ENCODE measurements around the gene NEK1.
"Not testable (repeated sequence)": the region's sequence is repeated elsewhere in the genome, so short reads cannot be mapped to it uniquely, and the experiment has no call there.

NEK1 gene

DNA sequence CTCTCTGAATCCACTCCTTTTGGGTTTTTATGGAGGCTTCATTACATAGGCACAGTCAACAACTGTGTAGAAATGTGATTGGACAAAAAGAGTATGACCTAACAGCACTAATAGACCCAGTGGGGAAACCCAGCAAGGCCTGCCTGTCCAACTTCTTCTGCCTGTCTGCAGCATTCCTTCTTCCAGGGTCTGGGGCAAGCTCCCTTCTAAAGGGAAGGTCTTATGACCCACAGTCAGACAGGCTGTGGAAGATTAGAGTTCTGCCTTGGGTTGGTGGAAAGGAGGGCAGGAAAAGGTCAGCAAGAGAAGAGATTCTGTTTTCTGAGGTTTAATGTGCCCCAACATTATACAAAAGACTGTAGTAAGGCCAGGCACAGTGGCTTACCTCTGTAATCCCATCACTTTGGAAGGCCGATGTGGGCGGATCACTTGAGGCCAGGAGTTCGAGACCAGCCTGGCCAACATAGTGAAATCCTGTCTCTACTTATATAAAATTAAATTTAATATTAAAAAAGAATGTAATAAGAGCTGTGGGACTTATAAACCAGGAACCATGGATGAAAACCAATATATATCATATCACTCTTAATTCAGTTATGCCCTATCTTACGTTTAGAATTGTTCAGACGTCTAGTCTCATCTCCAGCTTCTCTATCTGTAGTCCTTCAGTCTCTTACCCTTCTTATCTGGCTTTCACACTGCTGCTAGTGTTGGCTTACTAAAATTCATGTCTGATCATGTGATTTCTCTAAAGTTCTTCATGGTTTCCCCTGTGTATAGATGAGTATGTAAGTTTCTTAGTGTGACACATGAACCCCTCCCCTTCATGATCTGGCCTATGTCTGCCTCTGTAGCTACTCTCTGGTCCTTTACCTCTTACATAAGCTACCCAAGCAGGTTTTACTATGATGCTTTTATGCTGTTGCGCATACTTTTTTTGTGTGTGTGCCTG, 14.2 kb upstream of the NEK1 start:
- no peak for DNase-seq (ENCODE audit: low read depth in 2 of 2)

DNA sequence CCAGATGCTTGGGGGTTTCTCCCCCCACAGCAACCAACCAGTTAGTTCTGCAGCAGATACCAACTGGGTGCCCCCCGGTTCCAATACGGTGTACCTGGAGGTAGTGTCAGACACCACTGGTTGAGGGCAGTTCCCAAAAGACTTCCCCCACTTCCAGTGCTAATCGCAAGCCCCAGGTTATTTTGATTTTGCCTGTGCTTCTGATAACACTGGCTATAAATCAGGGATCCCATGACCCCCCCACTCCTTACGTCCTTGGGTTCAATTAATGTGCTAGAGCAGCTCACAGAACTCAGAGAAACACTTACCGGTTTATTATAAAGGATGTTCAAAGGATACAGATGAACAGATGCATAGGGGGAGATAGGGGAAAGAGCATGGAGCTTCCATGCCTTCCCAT, 13.5 kb upstream of the NEK1 start:
- DNase-seq (ENCODE audit: low read depth in 2 of 2): no peak

DNA sequence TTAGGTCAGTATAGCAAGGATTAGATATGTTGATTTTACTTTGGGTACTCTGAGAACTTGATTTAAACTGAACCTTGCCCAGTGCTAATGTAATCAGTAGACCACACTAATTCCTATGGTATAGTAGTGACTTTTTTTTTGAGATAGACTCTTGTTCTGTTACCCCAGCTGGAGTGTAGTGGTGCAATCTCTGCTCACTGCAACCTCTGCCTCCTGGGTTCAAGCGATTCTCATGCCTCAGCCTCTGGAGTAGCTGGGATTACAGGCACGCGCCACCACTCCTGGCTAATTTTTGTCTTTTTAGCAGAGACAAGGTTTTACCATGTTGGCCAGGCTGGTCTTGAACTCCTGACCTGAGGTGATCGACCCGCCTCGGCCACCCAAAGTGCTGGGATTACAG, 11.6 kb upstream of the NEK1 start:
- DNase-seq (ENCODE audit: low read depth in 2 of 2): not testable (repeated sequence)

DNA sequence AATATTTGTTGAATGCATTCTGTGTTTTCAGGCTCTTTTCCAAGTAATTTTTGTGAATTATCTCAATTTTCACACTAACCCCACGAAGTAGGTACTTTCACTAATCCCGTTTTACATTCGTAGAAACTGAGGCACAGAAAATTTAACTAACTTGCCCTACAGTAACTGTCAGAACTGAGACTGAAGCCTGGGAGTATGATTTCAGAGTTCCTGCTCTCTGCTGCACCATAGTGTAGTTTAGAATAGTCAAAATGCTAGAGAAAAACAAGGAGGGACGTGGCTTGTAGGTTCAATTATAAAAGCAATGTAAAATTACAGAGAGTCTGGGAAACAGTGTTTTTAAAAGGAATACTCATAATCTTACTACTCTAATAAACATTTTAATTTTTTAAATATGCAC, 10.2 kb upstream of the NEK1 start:
- DNase-seq (ENCODE audit: low read depth in 2 of 2): no peak

DNA sequence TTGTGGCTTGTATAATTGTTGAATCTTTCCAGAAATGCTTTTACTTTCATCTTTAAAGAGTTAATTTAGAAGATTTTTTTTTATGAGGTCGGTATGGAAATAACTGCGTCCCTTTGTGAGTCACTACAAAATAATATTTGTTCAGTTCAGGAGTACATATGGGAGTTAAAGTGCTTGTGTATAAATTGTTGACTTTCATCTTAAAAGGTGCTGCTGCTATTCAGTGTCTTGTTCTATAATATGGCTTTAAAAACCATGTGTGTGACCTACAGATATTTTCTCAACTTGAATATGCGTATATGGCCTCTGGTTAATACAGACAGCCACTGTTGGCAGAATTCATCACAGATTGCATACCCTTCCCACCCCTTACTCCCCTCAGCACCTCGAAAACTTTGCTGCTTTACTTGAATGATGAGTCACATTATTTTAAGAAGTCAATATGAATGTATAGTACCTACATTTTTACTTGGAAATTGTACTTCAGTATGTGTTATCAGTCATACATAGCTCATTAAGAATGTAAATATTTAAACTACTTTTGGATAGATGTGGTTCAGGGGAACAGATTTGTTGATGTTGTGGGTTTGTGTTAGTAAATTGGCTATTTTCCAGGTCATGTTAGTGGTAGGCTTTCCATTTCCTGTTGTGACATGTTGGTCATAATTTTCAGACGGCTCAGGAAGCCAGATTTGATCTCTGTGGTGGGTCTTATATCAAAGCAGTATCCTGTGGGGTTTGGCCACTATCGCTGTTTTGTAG, 9.5 kb upstream of the NEK1 start:
- no peak for DNase-seq (ENCODE audit: low read depth in 2 of 2)

DNA sequence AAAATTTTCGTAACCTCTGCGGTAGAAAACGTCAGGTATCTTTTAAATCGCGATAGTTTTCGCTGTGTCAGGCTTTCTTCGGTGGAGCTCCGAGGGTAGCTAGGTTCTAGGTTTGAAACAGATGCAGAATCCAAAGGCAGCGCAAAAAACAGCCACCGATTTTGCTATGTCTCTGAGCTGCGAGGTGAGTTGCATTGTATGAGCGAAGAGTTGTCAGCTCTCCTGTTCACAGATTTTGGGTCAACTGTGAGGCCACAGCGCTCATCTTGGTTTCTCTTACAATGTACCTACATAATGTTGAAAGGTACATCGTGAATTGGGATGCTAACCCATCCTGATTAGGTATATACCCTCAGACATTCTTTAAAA, 8.5 kb upstream of the NEK1 start:
- DNase-seq (ENCODE audit: low read depth in 2 of 2): no peak

DNA sequence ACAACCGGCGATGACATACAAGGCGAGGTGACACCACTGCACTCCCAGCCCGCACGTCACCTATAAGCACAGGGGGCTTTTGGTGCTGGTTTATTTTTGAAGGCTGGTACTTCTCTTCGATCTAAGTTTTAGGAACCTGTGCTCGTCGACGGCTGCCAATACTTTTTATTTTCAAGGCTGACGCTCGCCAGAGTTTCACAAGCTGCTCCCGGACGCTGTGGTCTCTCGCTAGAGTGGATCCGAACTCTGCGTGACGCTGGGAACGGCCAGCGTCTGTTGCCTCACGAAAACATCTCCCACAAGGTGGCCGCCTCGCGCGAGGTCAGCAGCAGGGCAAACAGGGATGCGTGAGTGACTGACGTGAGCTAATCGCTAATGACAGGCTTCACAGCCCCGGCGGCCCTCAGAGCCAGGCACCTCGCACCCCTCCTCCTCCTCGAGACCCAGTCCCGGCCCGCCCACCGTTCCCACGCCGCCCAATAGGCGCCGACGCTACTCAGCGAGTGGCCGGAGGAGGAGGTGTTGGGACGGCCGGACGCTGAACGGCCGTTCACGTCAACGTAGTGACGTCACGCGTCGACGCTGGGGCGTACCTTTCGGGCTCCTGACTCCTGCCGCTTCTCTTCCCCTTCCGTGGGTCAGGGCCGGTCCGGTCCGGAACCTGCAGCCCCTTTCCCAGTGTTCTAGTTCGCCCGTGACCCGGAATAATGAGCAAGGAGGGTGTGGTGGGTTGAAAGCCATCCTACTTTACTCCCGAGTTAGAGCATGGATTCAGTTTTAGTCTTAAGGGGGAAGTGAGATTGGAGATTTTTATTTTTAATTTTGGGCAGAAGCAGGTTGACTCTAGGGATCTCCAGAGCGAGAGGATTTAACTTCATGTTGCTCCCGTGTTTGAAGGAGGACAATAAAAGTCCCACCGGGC, 7.8 kb upstream of the NEK1 start, which contains the start of gene CLCN3:
Gene CLCN3 (plus strand): TSS at position 621 of the 922 bp plus-strand sequence. CDS start 15,351 bp downstream, outside the sequence.
- DNase-seq (ENCODE audit: low read depth in 2 of 2): peak; percentile 83 to 88

DNA sequence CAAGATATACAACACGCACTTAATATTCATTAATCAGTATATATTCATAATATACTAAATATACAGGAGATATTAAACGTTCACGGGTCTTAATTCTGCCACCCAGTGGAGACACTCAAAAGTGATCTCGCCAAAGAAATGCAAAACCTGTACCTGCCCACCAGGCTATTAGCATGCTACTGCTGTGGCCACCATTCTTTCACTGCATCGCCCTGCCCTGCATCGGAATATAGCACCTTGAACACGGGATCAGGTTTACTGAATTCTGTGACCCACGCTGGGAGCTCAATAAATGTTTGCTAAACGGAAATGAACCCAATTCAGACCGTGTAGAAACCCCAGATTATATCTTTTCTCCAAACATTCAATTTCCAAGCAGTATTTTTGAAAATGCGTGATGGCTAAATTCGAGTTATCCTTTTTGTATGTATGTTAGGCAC, 7.2 kb upstream of the NEK1 start:
- DNase-seq (ENCODE audit: low read depth in 2 of 2): peak in 1 of 2 donors; percentile 38

DNA sequence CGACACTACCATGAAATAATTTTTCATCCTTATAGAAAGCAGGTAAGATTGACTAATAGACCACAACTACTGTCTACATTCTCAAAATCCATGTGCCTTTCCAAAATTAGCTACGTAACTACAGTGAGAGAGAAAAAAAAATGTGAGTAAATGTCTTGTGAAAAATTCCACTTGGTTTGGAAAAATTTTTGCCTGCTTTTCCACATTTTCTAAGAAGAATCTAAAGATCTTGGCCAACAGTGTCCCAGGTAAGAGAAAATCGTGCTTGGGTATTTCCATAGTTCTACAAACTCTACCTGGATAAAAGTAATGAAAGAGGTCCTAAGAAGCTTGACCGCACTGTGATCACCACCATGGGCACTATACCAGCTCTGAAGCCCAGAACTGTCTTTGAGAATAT, 6.6 kb upstream of the NEK1 start:
- no peak for DNase-seq (ENCODE audit: low read depth in 2 of 2)

DNA sequence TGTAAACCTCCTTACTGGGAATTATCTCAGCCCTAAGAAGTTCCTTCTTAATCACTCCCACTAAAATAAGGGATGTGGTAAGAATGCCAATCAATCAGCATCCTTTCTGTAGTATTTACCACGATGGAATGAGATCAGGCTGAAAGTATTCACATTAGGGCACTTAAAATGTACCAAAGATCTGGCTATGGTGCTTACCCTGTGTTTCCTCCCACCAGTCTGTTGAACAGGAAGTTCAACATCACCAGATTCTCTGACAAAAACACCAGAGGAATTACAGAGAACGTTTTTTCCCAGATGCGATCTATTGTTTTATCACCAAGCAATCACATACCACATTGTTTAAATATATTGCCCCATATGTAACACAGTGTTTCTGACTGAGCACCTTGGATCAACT, 5.9 kb upstream of the NEK1 start:
- DNase-seq (ENCODE audit: low read depth in 2 of 2): no peak

DNA sequence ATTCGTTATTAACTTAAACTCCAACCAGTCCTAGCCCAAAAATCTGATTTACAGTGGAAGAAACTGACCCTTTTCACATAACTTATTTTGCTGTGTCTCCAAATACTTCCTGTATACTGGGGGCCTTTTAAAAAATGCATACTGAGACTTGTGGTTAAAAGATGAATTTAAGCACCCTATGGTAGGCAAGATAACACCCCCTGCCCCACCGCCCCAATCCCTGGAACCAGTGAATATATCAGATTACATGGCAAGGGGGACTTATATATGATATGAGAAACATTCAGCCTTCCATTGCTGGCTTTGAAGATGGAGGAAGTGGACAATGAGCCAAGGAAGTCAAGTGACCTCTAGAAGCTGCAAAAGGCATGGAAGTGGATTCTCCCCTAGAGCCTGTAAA, 4.9 kb upstream of the NEK1 start:
- no peak for DNase-seq (ENCODE audit: low read depth in 2 of 2)

DNA sequence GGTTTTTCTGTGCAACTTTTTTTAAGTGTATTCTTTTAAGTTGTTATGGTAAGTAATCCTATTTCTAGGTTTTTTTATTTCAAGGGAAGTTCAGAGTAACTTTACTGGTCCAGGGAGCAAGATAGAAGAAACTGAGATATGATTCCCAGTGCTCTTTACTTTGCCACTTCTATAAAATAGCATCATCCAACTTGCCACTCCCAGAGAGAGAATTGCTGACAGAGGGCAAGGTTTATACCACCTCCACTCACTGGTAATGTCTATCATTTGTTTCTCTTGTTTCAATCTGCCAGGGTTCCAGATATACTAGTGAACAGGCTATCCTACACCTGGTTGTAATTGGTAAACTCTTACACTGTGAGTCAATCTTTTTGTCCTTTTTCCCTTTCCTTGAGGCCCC, 4.5 kb upstream of the NEK1 start:
- DNase-seq (ENCODE audit: low read depth in 2 of 2): no peak

DNA sequence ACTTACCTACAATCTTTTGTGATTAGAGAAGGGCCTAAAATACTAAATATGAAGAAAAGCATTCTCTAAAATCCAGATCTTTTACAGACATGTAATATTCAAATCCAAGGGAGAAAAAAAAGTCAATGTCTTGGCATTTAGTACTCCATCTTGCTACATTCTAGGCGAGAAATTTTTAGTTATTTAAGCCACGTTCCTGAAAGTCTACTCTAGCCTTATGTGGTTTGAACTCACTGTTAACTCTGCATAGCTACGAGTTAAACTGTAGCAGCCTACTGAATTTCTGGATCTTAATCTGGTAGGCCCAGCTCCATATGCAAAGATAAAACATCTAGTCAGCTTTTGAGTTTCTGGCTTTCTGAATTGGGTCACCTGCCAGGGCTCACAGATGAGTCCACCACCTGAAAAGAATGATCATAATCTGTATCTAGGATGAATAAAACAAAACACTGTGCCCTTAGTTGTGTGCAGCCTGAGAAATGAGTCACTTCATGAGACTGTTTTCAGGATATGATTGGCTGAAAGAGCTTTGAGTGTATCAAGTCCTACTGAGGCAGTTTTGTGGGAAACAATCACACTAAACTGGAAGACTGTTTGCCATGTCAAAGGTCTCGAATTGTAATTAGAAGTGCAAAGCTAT, 3.2 kb upstream of the NEK1 start:
- DNase-seq (ENCODE audit: low read depth in 2 of 2): no peak

DNA sequence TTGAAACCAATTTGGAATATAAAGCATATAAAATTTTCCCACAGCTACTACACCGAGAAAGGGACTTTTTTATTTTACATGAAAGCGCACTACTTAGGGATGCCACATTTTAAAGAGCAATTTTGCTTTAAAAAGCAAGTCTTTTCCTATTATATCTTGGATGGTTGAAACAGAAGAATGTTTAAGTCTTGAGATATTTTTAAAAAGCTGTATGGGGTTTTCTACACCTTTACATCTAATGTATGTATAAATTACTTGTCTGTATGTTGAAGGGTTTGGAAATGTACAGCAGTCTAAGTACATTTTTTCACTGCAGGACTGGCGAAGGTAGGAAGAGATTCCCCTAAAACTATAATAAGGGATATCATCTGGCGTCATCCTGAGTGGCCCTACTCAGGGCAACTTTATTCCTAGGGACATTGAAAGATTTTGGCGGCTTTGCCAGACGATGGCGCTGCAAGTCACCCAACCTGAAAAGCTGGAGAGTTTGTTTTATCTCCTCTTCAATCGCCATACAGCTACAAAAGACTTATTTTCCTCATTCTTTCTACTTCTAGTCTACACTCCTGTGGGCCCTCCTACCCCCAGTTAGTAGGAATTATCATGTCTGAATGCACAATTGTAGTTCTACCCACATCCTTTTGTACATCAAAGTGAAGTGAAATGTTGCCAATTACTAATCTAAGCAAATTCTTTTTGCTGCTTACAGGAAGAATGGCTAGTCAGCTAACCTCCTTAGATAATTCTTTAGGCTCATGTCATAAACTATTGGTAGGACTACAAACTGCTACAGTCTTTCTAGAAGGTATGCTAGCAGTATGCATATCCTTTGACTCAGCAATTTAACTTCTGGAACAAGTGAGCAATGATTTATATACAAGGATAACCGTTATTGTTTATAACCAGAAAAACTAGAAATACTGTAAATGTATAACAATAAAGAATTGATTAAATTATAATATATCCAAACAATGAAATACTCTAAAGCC, 782 bp upstream of the NEK1 start:
- DNase-seq (ENCODE audit: low read depth in 2 of 2): peak in 1 of 2 donors; percentile 48

DNA sequence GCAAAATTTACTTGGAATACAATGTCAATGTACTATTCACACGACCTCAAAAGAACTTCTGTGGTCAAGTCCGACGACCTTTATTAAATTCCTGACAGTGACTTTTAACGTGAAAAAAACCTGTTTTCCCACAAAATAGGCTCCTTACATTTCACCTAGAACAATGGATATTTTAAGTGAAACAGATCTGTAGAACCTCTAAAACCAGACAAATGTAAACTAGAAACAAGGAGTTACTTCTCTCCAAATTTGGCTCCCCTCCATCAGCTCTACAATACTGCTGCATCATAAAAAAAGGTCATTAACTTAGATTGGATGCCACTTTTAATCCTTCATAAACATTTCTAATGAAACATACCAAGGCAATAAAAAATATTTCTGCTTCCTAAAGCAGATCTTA, 1.2 kb downstream of the NEK1 start:
- DNase-seq (ENCODE audit: low read depth in 2 of 2): no peak

DNA sequence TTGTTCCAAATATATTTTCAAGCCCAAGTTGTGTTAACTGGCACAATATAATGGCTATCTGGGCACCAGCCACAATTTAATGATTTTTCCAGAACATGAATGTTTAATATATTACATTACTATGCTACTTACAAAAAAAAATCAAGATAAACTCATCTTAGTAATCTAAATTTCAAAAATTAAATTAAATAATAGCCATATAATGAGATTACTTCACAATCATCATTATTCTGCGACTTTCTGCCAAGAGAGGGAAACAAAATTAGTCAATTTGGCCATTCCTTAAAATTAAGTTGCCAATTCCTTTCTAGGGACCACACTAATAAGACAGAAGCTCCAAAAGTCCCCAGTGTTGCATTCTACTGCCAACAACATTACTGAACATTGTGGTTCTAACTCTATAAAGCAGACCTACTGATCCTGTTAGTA, 7.5 kb downstream of the NEK1 start:
- no peak for DNase-seq (ENCODE audit: low read depth in 2 of 2)

DNA sequence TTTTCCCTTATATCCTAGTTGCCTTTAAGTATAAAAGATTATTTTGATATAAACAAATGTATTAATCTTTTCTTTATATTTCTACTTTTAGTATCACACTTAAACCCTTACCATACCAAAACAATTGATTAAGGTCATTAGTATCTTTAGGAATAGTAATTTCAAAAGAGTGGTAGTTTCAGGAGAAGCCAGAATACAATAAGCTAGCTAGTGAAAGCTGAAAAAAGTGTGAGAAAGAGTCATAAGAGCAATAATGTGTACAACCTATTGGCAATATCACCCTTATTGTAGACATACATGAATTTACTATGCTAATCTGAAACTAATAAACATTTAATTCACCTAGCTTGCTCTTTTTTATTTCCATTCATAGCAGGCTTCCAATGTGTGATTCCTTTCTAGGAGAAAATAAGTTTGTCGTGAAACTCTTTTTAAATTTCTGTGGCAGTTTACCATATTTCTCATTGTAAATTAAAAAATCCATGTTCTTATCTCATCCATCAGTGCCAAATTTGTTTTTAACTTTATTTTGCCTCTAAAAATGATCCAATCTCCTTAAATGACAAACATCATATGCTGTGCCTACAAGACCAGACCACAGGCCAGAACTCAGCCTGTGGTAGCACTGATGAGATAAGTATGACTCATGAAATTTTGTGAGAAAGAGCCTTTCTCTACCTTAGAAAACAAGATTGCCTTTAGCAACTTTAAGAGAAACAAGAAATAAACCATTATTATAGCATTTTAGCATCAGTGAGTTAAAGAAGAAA, 8.1 kb downstream of the NEK1 start:
- DNase-seq (ENCODE audit: low read depth in 2 of 2): no peak

DNA sequence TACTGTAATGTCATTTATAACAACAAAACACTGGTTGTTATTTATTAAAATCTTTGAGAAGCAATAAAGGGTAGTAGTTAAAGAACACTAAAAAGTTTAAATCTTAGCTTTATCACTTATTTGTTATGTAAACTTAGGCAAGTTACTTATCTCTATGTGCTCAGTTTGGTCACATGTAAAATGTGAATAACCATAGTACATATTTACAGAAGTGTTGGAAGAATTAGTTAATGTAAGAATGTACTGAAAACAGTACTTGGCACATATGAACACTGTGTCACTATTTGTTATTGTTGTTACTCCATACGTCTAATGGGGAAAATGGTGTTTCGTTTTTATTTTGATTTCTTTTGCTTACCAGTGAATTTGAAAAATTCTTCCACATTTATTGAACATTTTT, 9.1 kb downstream of the NEK1 start:
- DNase-seq (ENCODE audit: low read depth in 2 of 2): no peak
